ENCODE data around the gene ERVV-1.

Gene ERVV-1

GRCh38 chr19:52992109-52993004 is 21.4 kb upstream of the ERVV-1 start:
- ChIA-PET POLR2A (no interaction called here), CTCF (interaction anchor here (0.7 kb wide), 1 partner anchor 578 kb away, joined by 3 read pairs; no protein-coding TSS in a partner anchor)
- Histone ChIP-seq H3K27ac (ENCODE audit: extremely low read depth, low read depth, low read length) (no peak overlapping the region), H3K9me3 (ENCODE audit: control insufficient read depth, insufficient read depth, low read depth, low read length) (no peaks in the 10 kb centered on the region), H3K36me3 (ENCODE audit: control insufficient read depth in 2 of 2, insufficient read depth in 1 of 2, low read length in 2 of 2) (no peaks in the 10 kb centered on the region), H3K4me1 (ENCODE audit: control insufficient read depth, insufficient read depth, low read length) (no peaks in the 10 kb centered on the region), H3K4me3 (ENCODE audit: low read depth, low read length) (no peak overlapping the region)
- TF ChIP-seq INSM2 (tag by site-specific recombination; IDR thresholded peaks at IDR 0.05) (no peak), ZNF529 (tag by site-specific recombination; IDR thresholded peaks at IDR 0.05; ENCODE audit: insufficient replicate concordance) (no peak), ZNF10 (tag by site-specific recombination; IDR thresholded peaks at IDR 0.05) (no peak), ZNF354C (tag by site-specific recombination; IDR thresholded peaks at IDR 0.05; ENCODE audit: borderline replicate concordance, low read depth) (no peak), ZNF624 (tag by site-specific recombination; IDR thresholded peaks at IDR 0.05) (no peak), ZNF521 (tag by site-specific recombination; IDR thresholded peaks at IDR 0.05) (no peak), ZNF777 (tag by site-specific recombination; IDR thresholded peaks at IDR 0.05; ENCODE audit: borderline replicate concordance) (no peak), ZNF837 (tag by site-specific recombination; IDR thresholded peaks at IDR 0.05) (no peak), ATF2 (tag by site-specific recombination; IDR thresholded peaks at IDR 0.05; ENCODE audit: low read depth) (no peak), ZSCAN4 (tag by site-specific recombination; IDR thresholded peaks at IDR 0.05) (no peak), ZNF501 (tag by site-specific recombination; IDR thresholded peaks at IDR 0.05) (no peak), ZNF23 (tag by site-specific recombination; IDR thresholded peaks at IDR 0.05; ENCODE audit: borderline replicate concordance) (no peak)

- Histone ChIP-seq H3K36me3 (ENCODE audit: control insufficient read depth in 2 of 2, insufficient read depth in 1 of 2, low read length in 2 of 2) (no peaks in the 10 kb centered on the region), H3K27ac (ENCODE audit: extremely low read depth, low read depth, low read length) (no peak overlapping the region), H3K4me1 (ENCODE audit: control insufficient read depth, insufficient read depth, low read length) (no peaks in the 10 kb centered on the region), H3K9me3 (ENCODE audit: control insufficient read depth, insufficient read depth, low read depth, low read length) (no peaks in the 10 kb centered on the region), H3K4me3 (ENCODE audit: low read depth, low read length) (peak overlapping the region; percentile 28)
- ChIA-PET POLR2A (no interaction called here), CTCF (interaction anchor here (0.6 to 1.1 kb wide), 7 partner anchors 17 to 575 kb away, joined by 3 to 4 read pairs (median 3); no protein-coding TSS in a partner anchor)
- no peak for TF ChIP-seq GFI1B (tag by site-specific recombination; IDR thresholded peaks at IDR 0.05)
- TF ChIP-seq ZNF433 (tag by site-specific recombination; IDR thresholded peaks at IDR 0.05; ENCODE audit: low read depth), result no peak
- TF ChIP-seq ZBTB20 (tag by site-specific recombination; IDR thresholded peaks at IDR 0.05), result no peak
Observed at GRCh38 chr19:52993342-52994178, 20.2 kb upstream of the ERVV-1 start.

GRCh38 chr19:52995711-52996110 is 18.0 kb upstream of the ERVV-1 start:
- Histone ChIP-seq H3K27ac (ENCODE audit: extremely low read depth, low read depth, low read length) (no peak overlapping the region), H3K4me1 (ENCODE audit: control insufficient read depth, insufficient read depth, low read length) (no peaks in the 10 kb centered on the region), H3K36me3 (ENCODE audit: control insufficient read depth in 2 of 2, insufficient read depth in 1 of 2, low read length in 2 of 2) (no peaks in the 10 kb centered on the region), H3K9me3 (ENCODE audit: control insufficient read depth, insufficient read depth, low read depth, low read length) (no peaks in the 10 kb centered on the region), H3K4me3 (ENCODE audit: low read depth, low read length) (no peak overlapping the region)
- POLR2A ChIA-PET, result no interaction called here
- CTCF ChIA-PET, result no interaction called here
- TF ChIP-seq ZFP37 (tag by site-specific recombination; IDR thresholded peaks at IDR 0.05) (no peak), ZNF585B (tag by site-specific recombination; IDR thresholded peaks at IDR 0.05) (no peak), ZBTB26 (tag by site-specific recombination; optimal IDR thresholded peaks at IDR 0.05) (no peak), ZNF510 (tag by site-specific recombination; IDR thresholded peaks at IDR 0.05; ENCODE audit: insufficient replicate concordance) (no peak), ZNF654 (tag by site-specific recombination; IDR thresholded peaks at IDR 0.05; ENCODE audit: low read depth) (no peak), PBX3 (CRISPR knock-in tag; IDR thresholded peaks at IDR 0.05) (no peak), SALL2 (tag by site-specific recombination; IDR thresholded peaks at IDR 0.05; ENCODE audit: borderline replicate concordance) (no peak), ZNF133 (tag by site-specific recombination; IDR thresholded peaks at IDR 0.05) (no peak)

Measured in HEK293 (cell line).